Astrocyte of the spinal cord (primary cell): ENCODE results near the gene TRIM17.
A peak's percentile ranks its signal among the peaks of the same experiment; 100 is the strongest.

Experiments
- DNase-seq: peaks from one replicate; pipeline ENCODE4 v3.0.0; 2011; ENCODE audit warnings: low read depth, low spot score
- H3K4me3 ChIP-seq: 2 replicates; pipeline ENCODE4 v1.5.1; 2011; ENCODE audit warnings: low read depth, mild to moderate bottlenecking, low read length, moderate library complexity
- CTCF ChIP-seq: IDR thresholded peaks from 2 replicates; pipeline ENCODE4 v1.5.1; 2012; ENCODE audit warnings: low read depth, mild to moderate bottlenecking, low read length, inconsistent platforms
- in situ Hi-C: cut with HindIII; loops from 2 replicates; pipeline ENCODE4 v1.10.0; 2017; ENCODE audit warnings: low sequenced_read_pairs

The TRIM17 gene, protein sequence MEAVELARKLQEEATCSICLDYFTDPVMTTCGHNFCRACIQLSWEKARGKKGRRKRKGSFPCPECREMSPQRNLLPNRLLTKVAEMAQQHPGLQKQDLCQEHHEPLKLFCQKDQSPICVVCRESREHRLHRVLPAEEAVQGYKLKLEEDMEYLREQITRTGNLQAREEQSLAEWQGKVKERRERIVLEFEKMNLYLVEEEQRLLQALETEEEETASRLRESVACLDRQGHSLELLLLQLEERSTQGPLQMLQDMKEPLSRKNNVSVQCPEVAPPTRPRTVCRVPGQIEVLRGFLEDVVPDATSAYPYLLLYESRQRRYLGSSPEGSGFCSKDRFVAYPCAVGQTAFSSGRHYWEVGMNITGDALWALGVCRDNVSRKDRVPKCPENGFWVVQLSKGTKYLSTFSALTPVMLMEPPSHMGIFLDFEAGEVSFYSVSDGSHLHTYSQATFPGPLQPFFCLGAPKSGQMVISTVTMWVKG

GRCh38 chr1:228416217-228416933 is at the start of gene TRIM17:
Gene TRIM17 (minus strand): TSS chr1:228416861. CDS start chr1:228415072, 1,789 bp downstream.
- peak; percentile 15 for DNase-seq
- peak within 1 kb of the TSS; percentile 35 for H3K4me3 ChIP-seq
- in situ Hi-C loops: no loop called here
- TF ChIP-seq CTCF: peak; percentile 56

GRCh38 chr1:228465571-228466146 is 49.0 kb upstream of the TRIM17 start:
- TF ChIP-seq CTCF: no peak
- no peak for DNase-seq
- in situ Hi-C loops: no loop called here
- no peak overlapping the region for H3K4me3 ChIP-seq

- in situ Hi-C loops: no loop called here
- peak overlapping the region; percentile 49 for H3K4me3 ChIP-seq
- TF ChIP-seq CTCF: no peak
- no peak for DNase-seq
Measured at GRCh38 chr1:228465141-228465540, 48.5 kb upstream of the TRIM17 start.

- H3K4me3 ChIP-seq: peak overlapping the region; percentile 49
- TF ChIP-seq CTCF: no peak
- in situ Hi-C loops: no loop called here
- peak; percentile 86 for DNase-seq
Measured at GRCh38 chr1:228464487-228464983, 47.9 kb upstream of the TRIM17 start.

DNA sequence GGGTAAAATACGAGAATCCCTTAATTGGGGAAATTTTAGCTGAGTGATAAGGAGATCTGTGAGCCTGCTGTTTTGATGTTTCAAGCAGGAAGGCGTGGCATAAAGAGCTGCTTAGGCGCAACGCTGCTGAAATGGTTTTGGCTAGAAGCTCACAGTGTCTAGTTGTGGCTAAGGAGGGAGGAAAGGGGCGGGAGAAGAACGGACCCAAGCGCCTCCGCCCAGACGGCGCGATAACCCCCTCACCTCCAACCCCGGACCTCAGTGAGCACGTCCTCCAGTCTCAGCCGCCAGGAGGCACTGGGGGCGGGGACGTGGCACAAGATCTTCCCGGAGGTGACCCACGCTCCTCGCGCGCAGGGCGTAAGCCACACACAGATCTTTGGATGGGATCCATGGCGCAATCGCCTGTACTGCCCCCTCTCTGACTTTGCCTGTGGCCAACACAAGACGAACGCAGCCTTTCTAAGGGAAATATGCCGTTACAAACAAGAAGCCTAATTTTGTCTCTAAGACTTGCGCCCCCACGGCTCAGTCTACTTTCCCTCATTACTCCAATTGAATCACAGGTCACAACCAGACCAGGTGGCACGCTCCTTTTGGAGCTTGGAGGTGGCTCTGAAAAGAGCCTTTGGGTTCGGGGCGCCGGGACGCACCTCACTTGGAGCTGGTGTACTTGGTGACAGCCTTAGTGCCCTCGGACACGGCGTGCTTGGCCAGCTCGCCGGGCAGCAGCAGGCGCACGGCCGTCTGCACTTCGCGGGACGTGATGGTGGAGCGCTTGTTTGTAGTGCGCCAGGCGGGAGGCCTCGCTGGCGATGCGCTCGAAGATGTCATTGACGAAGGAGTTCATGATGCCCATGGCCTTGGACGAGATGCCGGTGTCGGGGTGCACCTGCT is 47.1 kb upstream of the TRIM17 start:
- no peak for DNase-seq
- no peak for TF ChIP-seq CTCF
- in situ Hi-C loops: no loop called here
- peak overlapping the region; percentile 49 for H3K4me3 ChIP-seq
